GM10266 (cell line): ENCODE data around the gene CDK14.

Experiments used
- DNase-seq: peaks from one replicate; pipeline ENCODE4 v3.0.0; 2012; ENCODE audit errors: extremely low spot score
- CTCF ChIP-seq: IDR thresholded peaks from 2 replicates; pipeline ENCODE4 v1.5.1; 2012; ENCODE audit warnings: mild to moderate bottlenecking, low read depth; ENCODE audit not compliant: control insufficient read depth, insufficient read depth; ENCODE audit errors: missing control alignments

Gene CDK14

GRCh38 chr7:90569368-90569767 is 26.8 kb upstream of the CDK14 start:
- TF ChIP-seq CTCF: no peak
- DNase-seq: no peak

GRCh38 chr7:90570373-90570959 is 25.7 kb upstream of the CDK14 start:
- no peak for TF ChIP-seq CTCF
- DNase-seq: no peak

- TF ChIP-seq CTCF: no peak
- DNase-seq: no peak
These were observed 21.8 kb upstream of the CDK14 start for GRCh38 chr7:90574146-90574819.

- DNase-seq: no peak
- TF ChIP-seq CTCF: no peak
These were observed 21.3 kb upstream of the CDK14 start for GRCh38 chr7:90574820-90575187.

GRCh38 chr7:90579181-90579688 is 16.9 kb upstream of the CDK14 start:
- DNase-seq: no peak
- TF ChIP-seq CTCF: no peak

- TF ChIP-seq CTCF: no peak
- no peak for DNase-seq
These were observed 16.1 kb upstream of the CDK14 start for GRCh38 chr7:90580051-90580450.

- DNase-seq: no peak
- TF ChIP-seq CTCF: no peak
These were observed 14.0 kb upstream of the CDK14 start for GRCh38 chr7:90582164-90582563.
